Fibroblast of lung (primary cell): ENCODE data around the gene GALNT18. TPM values are rescaled to one million over a fixed set of nuclear protein-coding genes. Genes with fewer than 3 reads are reported as not detected.

Experiments
- DNase-seq, 2 donors: peaks; one replicate each; pipeline versions ENCODE4 v3.0.0 to v3.0.0-alpha.2; 2010; ENCODE audit warnings: low read depth in 2 of 2
- H2AFZ ChIP-seq: 2 replicates; pipeline ENCODE4 v1.5.1; 2012; ENCODE audit warnings: low read length, control low read depth, inconsistent platforms
- H3K27ac ChIP-seq: 2 replicates; pipeline ENCODE4 v1.5.1; 2011; ENCODE audit warnings: low read length, control low read depth; ENCODE audit not compliant: insufficient read depth
- H3K27me3 ChIP-seq: 2 replicates; pipeline ENCODE4 v1.5.1; 2011; ENCODE audit warnings: mild to moderate bottlenecking, low read length; ENCODE audit not compliant: control insufficient read depth, insufficient read depth
- H3K36me3 ChIP-seq: 2 replicates; pipeline ENCODE4 v1.5.1; 2011; ENCODE audit warnings: low read length; ENCODE audit not compliant: control insufficient read depth, insufficient read depth
- H3K4me1 ChIP-seq: 2 replicates; pipeline ENCODE4 v1.5.1; 2011; ENCODE audit warnings: low read length; ENCODE audit not compliant: control insufficient read depth, insufficient read depth; ENCODE audit errors: extremely low read depth
- H3K4me2 ChIP-seq: 2 replicates; pipeline ENCODE4 v1.5.1; 2011; ENCODE audit warnings: low read length, control low read depth; ENCODE audit not compliant: insufficient read depth; ENCODE audit errors: extremely low read depth
- H3K4me3 ChIP-seq, 4 experiments: fragments of 200-600 bp in 1 of 4; sonication (generic) in 1 of 4; replicated peaks in 1 of 4; 2 replicates each; pipeline ENCODE4 v1.5.1; 2011 to 2016; ENCODE audit warnings: low read length in 4 of 4, low read depth in 3 of 4, mild to moderate bottlenecking in 3 of 4, control low read depth in 2 of 4, inconsistent platforms in 1 of 4, mixed read lengths in 1 of 4; ENCODE audit not compliant: insufficient read depth in 1 of 4; ENCODE audit errors: control extremely low read depth in 1 of 4
- H3K79me2 ChIP-seq: 2 replicates; pipeline ENCODE4 v1.5.1; 2012; ENCODE audit warnings: mild to moderate bottlenecking, low read length, inconsistent platforms; ENCODE audit not compliant: control insufficient read depth, insufficient read depth
- H3K9ac ChIP-seq: 2 replicates; pipeline ENCODE4 v1.5.1; 2011; ENCODE audit warnings: mild to moderate bottlenecking, low read length, control low read depth; ENCODE audit not compliant: insufficient read depth
- H3K9me3 ChIP-seq: 2 replicates; pipeline ENCODE4 v1.5.1; 2012; ENCODE audit warnings: low read depth, low read length; ENCODE audit not compliant: control insufficient read depth, insufficient read depth
- H4K20me1 ChIP-seq: 2 replicates; pipeline ENCODE4 v1.5.1; 2011; ENCODE audit warnings: low read length; ENCODE audit not compliant: control insufficient read depth, insufficient read depth; ENCODE audit errors: extremely low read depth
- EZH2 ChIP-seq: IDR thresholded peaks from 2 replicates; pipeline ENCODE4 v1.5.1; 2012; ENCODE audit warnings: low read length, control low read depth, mild to moderate bottlenecking; ENCODE audit errors: missing control alignments
- polyA plus RNA-seq, 2 donors: library from polyadenylated mRNA; depleted of rRNA in 1 of 2; stranded (reverse) in 1 of 2; unstranded in 1 of 2; fragments of >200 nt; gene quantifications; 2 replicates each; pipeline ENCODE4 v1.2.1, GENCODE V29; 2011 to 2012; ENCODE audit warnings: missing spikeins in 1 of 2
- total RNA-seq: library from RNA; depleted of rRNA; stranded (reverse); fragments of >200 nt; gene quantifications from 2 replicates; pipeline ENCODE4 v1.2.1, GENCODE V29; 2014
- TF ChIP-seq, protein P1 (sequence below), 2 donors: IDR thresholded peaks in 1 of 2; conservative IDR thresholded peaks in 1 of 2; 1 replicate in 1 of 2; 2 replicates in 1 of 2; pipeline ENCODE4 v1.5.1; 2011 to 2012; ENCODE audit warnings: low read length in 2 of 2, control low read depth in 1 of 2, inconsistent platforms in 1 of 2, low read depth in 1 of 2, mild to moderate bottlenecking in 1 of 2

The GALNT18 gene
- total and polyA plus RNA-seq, 2 donors (not counting 1 experiment from before 2014, with no cell fraction given), result 0.50 to 19.3 TPM

DNA sequence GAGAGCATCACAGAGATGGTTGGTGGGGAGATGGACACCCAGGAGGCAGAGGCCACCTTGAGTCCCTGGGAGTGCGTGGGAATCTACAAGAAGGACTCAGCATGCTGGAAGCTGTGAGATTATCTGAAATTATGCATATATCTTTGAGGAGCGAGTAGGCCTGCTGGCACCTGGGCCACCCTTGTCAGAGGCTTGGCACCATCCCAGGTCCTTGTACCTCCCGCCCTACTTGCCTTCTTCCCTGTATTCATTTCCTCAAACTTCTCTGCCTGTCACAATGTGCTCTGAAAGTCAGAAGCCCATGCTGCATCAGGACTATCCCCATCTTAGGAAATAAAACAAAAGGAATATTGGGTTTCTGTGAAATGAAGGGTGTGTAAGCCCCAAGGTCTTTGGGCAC is 135.8 kb downstream of the GALNT18 start:
- no peak overlapping the region for H3K9ac ChIP-seq
- H4K20me1 ChIP-seq, result no peaks in the 10 kb centered on the region
- H3K4me1 ChIP-seq, result no peaks in the 10 kb centered on the region
- no peak for DNase-seq
- H3K36me3 ChIP-seq, result no peaks in the 10 kb centered on the region
- H3K9me3 ChIP-seq, result no peaks in the 10 kb centered on the region
- H3K27ac ChIP-seq, result no peak overlapping the region
- no peak overlapping the region for H3K4me2 ChIP-seq
- TF ChIP-seq, protein P1, sequence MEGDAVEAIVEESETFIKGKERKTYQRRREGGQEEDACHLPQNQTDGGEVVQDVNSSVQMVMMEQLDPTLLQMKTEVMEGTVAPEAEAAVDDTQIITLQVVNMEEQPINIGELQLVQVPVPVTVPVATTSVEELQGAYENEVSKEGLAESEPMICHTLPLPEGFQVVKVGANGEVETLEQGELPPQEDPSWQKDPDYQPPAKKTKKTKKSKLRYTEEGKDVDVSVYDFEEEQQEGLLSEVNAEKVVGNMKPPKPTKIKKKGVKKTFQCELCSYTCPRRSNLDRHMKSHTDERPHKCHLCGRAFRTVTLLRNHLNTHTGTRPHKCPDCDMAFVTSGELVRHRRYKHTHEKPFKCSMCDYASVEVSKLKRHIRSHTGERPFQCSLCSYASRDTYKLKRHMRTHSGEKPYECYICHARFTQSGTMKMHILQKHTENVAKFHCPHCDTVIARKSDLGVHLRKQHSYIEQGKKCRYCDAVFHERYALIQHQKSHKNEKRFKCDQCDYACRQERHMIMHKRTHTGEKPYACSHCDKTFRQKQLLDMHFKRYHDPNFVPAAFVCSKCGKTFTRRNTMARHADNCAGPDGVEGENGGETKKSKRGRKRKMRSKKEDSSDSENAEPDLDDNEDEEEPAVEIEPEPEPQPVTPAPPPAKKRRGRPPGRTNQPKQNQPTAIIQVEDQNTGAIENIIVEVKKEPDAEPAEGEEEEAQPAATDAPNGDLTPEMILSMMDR (conservative IDR thresholded peaks at IDR 0.05 in 1 of 2, IDR thresholded peaks at IDR 0.05 in 1 of 2; ENCODE audit: low read depth in 1 of 2, low read length in 2 of 2), result no peak
- TF ChIP-seq EZH2, result no peak
- H3K79me2 ChIP-seq, result no peaks in the 10 kb centered on the region
- no peak overlapping the region for H3K4me3 ChIP-seq
- H3K27me3 ChIP-seq, result no peaks in the 10 kb centered on the region
- H2AFZ ChIP-seq, result no peak overlapping the region

DNA sequence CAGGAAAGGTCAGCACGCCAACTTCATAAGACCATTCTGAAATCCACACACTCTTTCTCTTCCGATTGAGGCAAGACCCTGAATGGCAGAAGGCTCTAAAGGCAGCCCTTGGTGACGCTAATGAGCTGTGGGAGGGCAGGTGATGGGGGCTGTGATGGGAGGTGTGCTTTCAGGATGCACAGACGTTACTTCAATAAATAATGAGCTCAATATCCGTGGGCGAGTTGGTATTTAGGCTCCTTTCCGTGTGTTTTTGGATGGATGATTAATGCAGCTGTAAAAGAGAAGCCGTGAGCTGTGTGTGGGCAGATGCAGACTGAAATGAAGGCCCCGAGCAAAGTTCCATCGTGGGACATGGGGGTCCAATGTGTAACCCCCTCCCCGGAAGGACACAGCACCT is 138.2 kb downstream of the GALNT18 start:
- Histone ChIP-seq H3K4me1 (no peaks in the 10 kb centered on the region), H3K36me3 (no peaks in the 10 kb centered on the region), H3K9ac (no peak overlapping the region), H3K9me3 (no peaks in the 10 kb centered on the region), H3K4me2 (no peak overlapping the region), H3K27ac (no peak overlapping the region), H3K27me3 (no peaks in the 10 kb centered on the region), H3K79me2 (no peaks in the 10 kb centered on the region), H4K20me1 (no peaks in the 10 kb centered on the region), H2AFZ (no peak overlapping the region), H3K4me3 (no peak overlapping the region)
- DNase-seq, result peak in 1 of 2 donors; percentile 15
- TF ChIP-seq, protein P1 (conservative IDR thresholded peaks at IDR 0.05 in 1 of 2, IDR thresholded peaks at IDR 0.05 in 1 of 2; ENCODE audit: low read depth in 1 of 2, low read length in 2 of 2), result no peak
- TF ChIP-seq EZH2, result no peak

DNA sequence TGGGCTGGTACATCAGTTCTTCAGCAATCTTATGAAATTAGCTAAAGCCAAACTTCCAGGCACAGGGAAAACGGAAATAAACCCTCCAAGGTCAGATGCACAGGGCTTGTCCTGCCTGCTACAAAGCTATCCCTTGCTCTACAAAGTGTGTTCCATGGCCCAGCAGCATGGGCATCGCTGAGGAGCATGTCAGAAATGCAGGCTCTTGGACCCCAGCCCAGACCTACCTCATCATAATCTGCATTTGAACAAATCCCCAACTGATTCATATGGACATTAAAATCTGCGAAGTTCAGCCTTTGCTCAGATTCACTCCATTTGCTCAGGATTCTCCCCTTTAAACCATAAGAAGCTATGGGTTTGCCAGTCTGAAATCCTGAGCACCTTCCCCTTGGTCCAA is 139.1 kb downstream of the GALNT18 start:
- TF ChIP-seq, protein P1 (conservative IDR thresholded peaks at IDR 0.05 in 1 of 2, IDR thresholded peaks at IDR 0.05 in 1 of 2; ENCODE audit: low read depth in 1 of 2, low read length in 2 of 2), result no peak
- no peak for TF ChIP-seq EZH2

More for the DNA sequence above, 139.1 kb downstream of the GALNT18 start:
- Histone ChIP-seq H3K36me3 (no peaks in the 10 kb centered on the region), H3K79me2 (no peaks in the 10 kb centered on the region), H3K27ac (no peak overlapping the region), H2AFZ (no peak overlapping the region), H3K27me3 (no peaks in the 10 kb centered on the region), H3K9ac (no peak overlapping the region), H4K20me1 (no peaks in the 10 kb centered on the region), H3K4me2 (no peak overlapping the region), H3K9me3 (no peaks in the 10 kb centered on the region), H3K4me3 (no peak overlapping the region), H3K4me1 (no peaks in the 10 kb centered on the region)
- DNase-seq, result peak in 1 of 2 donors; percentile 5
